Measurements from ENCODE around the gene SMYD2.

- no peak for TF ChIP-seq TAF1 (IDR thresholded peaks at IDR 0.05; ENCODE audit: low read depth, low read length)
- no peak for TF ChIP-seq POLR2A (IDR thresholded peaks at IDR 0.05; ENCODE audit: low read depth, low read length)
- TF ChIP-seq POLR2AphosphoS5 (IDR thresholded peaks at IDR 0.05; ENCODE audit: low read depth, low read length) = no peak
- TF ChIP-seq PAX5 (IDR thresholded peaks at IDR 0.05; ENCODE audit: insufficient read depth, low read length, severe bottlenecking) = peak; percentile 52
Observed at GRCh38 chr1:214321705-214322453, 40.9 kb downstream of the SMYD2 start.
